H9 (cell line): ENCODE data around the gene DBH. TPM values are rescaled to one million over a fixed set of nuclear protein-coding genes. Genes with fewer than 3 reads are reported as not detected.

Experiments used
- DNase-seq: peaks from one replicate; pipeline ENCODE4 v3.0.0-alpha.2; 2017
- H2AFZ ChIP-seq: one replicate; pipeline ENCODE4 v1.6.1; 2013; ENCODE audit warnings: mild to moderate bottlenecking, low read length, control low read depth, moderate library complexity
- H2AK5ac ChIP-seq: 2 replicates; pipeline ENCODE4 v1.6.1; 2013; ENCODE audit warnings: low read length, control low read depth, mixed read lengths; ENCODE audit not compliant: insufficient read length
- H2BK120ac ChIP-seq: one replicate; pipeline ENCODE4 v1.6.1; 2013; ENCODE audit warnings: low read depth, mild to moderate bottlenecking, low read length, control low read depth, inconsistent platforms; ENCODE audit not compliant: poor library complexity, severe bottlenecking
- H2BK12ac ChIP-seq: 2 replicates; pipeline ENCODE4 v1.6.1; 2013; ENCODE audit warnings: low read length, control low read depth, mixed read lengths, low read depth; ENCODE audit not compliant: insufficient read length
- H2BK15ac ChIP-seq: 2 replicates; pipeline ENCODE4 v1.6.1; 2013; ENCODE audit warnings: low read depth, low read length, control low read depth
- H2BK20ac ChIP-seq: one replicate; pipeline ENCODE4 v1.6.1; 2013; ENCODE audit warnings: low read depth, mild to moderate bottlenecking, low read length, control low read depth, inconsistent platforms; ENCODE audit not compliant: poor library complexity, severe bottlenecking
- H2BK5ac ChIP-seq: 2 replicates; pipeline ENCODE4 v1.6.1; 2013; ENCODE audit warnings: low read length, control low read depth, mixed read lengths; ENCODE audit not compliant: insufficient read length
- H3K14ac ChIP-seq: 2 replicates; pipeline ENCODE4 v1.6.1; 2013; ENCODE audit warnings: low read length, control low read depth; ENCODE audit not compliant: insufficient read depth
- H3K18ac ChIP-seq: 2 replicates; pipeline ENCODE4 v1.6.1; 2013; ENCODE audit warnings: low read depth, mild to moderate bottlenecking, mixed read lengths, low read length, control low read depth; ENCODE audit not compliant: insufficient read length
- H3K23ac ChIP-seq: 2 replicates; pipeline ENCODE4 v1.6.1; 2013; ENCODE audit warnings: low read length, control low read depth, mixed read lengths, low read depth; ENCODE audit not compliant: insufficient read length
- H3K23me2 ChIP-seq: 2 replicates; pipeline ENCODE4 v1.6.1; 2013; ENCODE audit warnings: low read depth, mild to moderate bottlenecking, mixed read lengths, low read length, control low read depth; ENCODE audit not compliant: insufficient read length, poor library complexity, severe bottlenecking
- H3K27ac ChIP-seq: 2 replicates; pipeline ENCODE4 v1.5.1; 2013; ENCODE audit warnings: low read length, control low read depth, mixed read lengths, low read depth; ENCODE audit not compliant: insufficient read length
- H3K27me3 ChIP-seq: 2 replicates; pipeline ENCODE4 v1.6.1; 2013; ENCODE audit warnings: low read length, control low read depth, inconsistent platforms; ENCODE audit not compliant: insufficient read depth
- H3K4ac ChIP-seq: 2 replicates; pipeline ENCODE4 v1.6.1; 2013; ENCODE audit warnings: low read depth, mild to moderate bottlenecking, control low read depth, inconsistent platforms, low read length, moderate library complexity
- H3K4me1 ChIP-seq: 2 replicates; pipeline ENCODE4 v1.6.1; 2013; ENCODE audit warnings: low read length, control low read depth, inconsistent platforms; ENCODE audit not compliant: insufficient read depth
- H3K4me2 ChIP-seq: 2 replicates; pipeline ENCODE4 v1.6.1; 2013; ENCODE audit warnings: low read length, control low read depth, mixed read lengths; ENCODE audit not compliant: insufficient read length, insufficient read depth
- H3K56ac ChIP-seq: 2 replicates; pipeline ENCODE4 v1.6.1; 2013; ENCODE audit warnings: low read depth, mild to moderate bottlenecking, mixed read lengths, low read length, control low read depth; ENCODE audit not compliant: insufficient read length
- H3K79me1 ChIP-seq: 2 replicates; pipeline ENCODE4 v1.6.1; 2013; ENCODE audit warnings: low read depth, mild to moderate bottlenecking, moderate library complexity, low read length, control low read depth, inconsistent platforms; ENCODE audit not compliant: insufficient read depth, poor library complexity, severe bottlenecking
- H3K79me2 ChIP-seq: 2 replicates; pipeline ENCODE4 v1.6.1; 2013; ENCODE audit warnings: low read length, control low read depth, inconsistent platforms; ENCODE audit not compliant: insufficient read depth
- H3K9ac ChIP-seq: 2 replicates; pipeline ENCODE4 v1.6.1; 2013; ENCODE audit warnings: low read length, control low read depth, mixed read lengths; ENCODE audit not compliant: insufficient read length; ENCODE audit errors: extremely low read depth
- H3K9me3 ChIP-seq: one replicate; pipeline ENCODE4 v1.6.1; 2013; ENCODE audit warnings: low read depth, low read length, inconsistent platforms; ENCODE audit not compliant: control insufficient read depth
- H3T11ph ChIP-seq: one replicate; pipeline ENCODE4 v1.6.1; 2013; ENCODE audit warnings: mild to moderate bottlenecking, low read length, control low read depth, inconsistent platforms
- H4K20me1 ChIP-seq: one replicate; pipeline ENCODE4 v1.6.1; 2013; ENCODE audit not compliant: control insufficient read depth, insufficient read length, insufficient read depth
- H4K5ac ChIP-seq: 2 replicates; pipeline ENCODE4 v1.6.1; 2013; ENCODE audit warnings: low read depth, mild to moderate bottlenecking, mixed read lengths, low read length, control low read depth; ENCODE audit not compliant: insufficient read length
- H4K8ac ChIP-seq: replicated peaks from 2 replicates; pipeline ENCODE4 v1.6.1; 2013; ENCODE audit warnings: low read length, control low read depth, mixed read lengths, low read depth; ENCODE audit not compliant: insufficient read length
- H4K91ac ChIP-seq: 2 replicates; pipeline ENCODE4 v1.6.1; 2013; ENCODE audit warnings: low read depth, mild to moderate bottlenecking, moderate library complexity, mixed read lengths, low read length, control low read depth; ENCODE audit not compliant: insufficient read length
- H3K27ac Mint-ChIP-seq, 3 experiments: 2 replicates in 2 of 3; 3 replicates in 1 of 3; pipeline ENCODE4 v1.8.0; 2020 to 2021; ENCODE audit warnings: mixed read lengths in 3 of 3, mild to moderate bottlenecking in 1 of 3, moderate library complexity in 1 of 3
- H3K27me3 Mint-ChIP-seq: 2 replicates; pipeline ENCODE4 v1.8.0; 2021; ENCODE audit warnings: low read depth, mild to moderate bottlenecking, moderate library complexity, mixed read lengths
- H3K36me3 Mint-ChIP-seq, 3 experiments: 2 replicates in 2 of 3; 3 replicates in 1 of 3; pipeline ENCODE4 v1.8.0; 2020 to 2021; ENCODE audit warnings: low read depth in 3 of 3, mixed read lengths in 3 of 3; ENCODE audit not compliant: insufficient read depth in 1 of 3
- H3K4me1 Mint-ChIP-seq, 2 experiments: 2 replicates each; pipeline ENCODE4 v1.8.0; 2020; ENCODE audit warnings: mixed read lengths in 2 of 2
- H3K4me3 Mint-ChIP-seq, 2 experiments: 2 replicates in 1 of 2; 3 replicates in 1 of 2; pipeline ENCODE4 v1.8.0; 2020 to 2021; ENCODE audit warnings: mild to moderate bottlenecking in 2 of 2, mixed read lengths in 2 of 2, moderate library complexity in 1 of 2
- H3K9me3 Mint-ChIP-seq, 2 experiments: 2 replicates in 1 of 2; 3 replicates in 1 of 2; pipeline ENCODE4 v1.8.0; 2020; ENCODE audit warnings: mild to moderate bottlenecking in 2 of 2, mixed read lengths in 2 of 2, moderate library complexity in 1 of 2
- WGBS: extraction: QIAGEN DNeasy Blood & Tissue Kit; methylation state at CpG from one replicate; pipeline ENCODE4 v1.1.7; 2013; ENCODE audit warnings: missing lambda C conversion rate, low lambda C conversion rate, mixed read lengths; ENCODE audit not compliant: insufficient read length; ENCODE audit errors: extremely low coverage; 5-methylcytosine and 5-hydroxymethylcytosine counted together
- total RNA-seq: library from RNA; stranded (reverse); gene quantifications from 2 replicates; pipeline ENCODE4 v1.2.1, GENCODE V29; 2021
- TF ChIP-seq, protein P1 (sequence below): fragments of 200-600 bp; sonication (generic); conservative IDR thresholded peaks from 3 replicates; pipeline ENCODE4 v1.8.0; 2021; ENCODE audit warnings: antibody characterized with exemption, mild to moderate bottlenecking

DBH gene
- total RNA-seq, 1 experiment from 2014 or later, result not detected

DNA sequence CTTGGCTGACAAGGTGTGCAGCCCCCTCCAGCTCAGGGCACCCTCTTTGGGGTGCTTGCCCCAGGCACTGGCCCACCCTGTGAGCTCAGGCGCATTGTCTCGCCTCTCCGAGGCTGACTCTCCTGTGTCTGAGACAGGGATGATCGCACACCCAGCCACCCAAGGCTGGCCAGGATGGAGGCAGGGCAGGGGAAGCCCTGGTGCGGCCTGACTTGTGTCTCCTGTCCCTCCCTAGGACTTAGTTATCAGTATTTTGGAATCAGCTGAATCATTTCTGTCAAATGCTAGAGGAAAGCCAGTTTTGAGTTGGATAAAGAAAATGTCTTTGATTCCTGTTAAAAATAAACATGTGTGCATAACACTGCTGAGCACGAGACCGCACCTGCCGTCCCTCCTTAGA is 2.5 kb upstream of the DBH start:
- Histone ChIP-seq H2BK15ac (no peak overlapping the region), H3K4me2 (no peak overlapping the region), H4K20me1 (no peaks in the 10 kb centered on the region), H4K5ac (no peak overlapping the region), H3K27ac (no peak overlapping the region), H2BK120ac (no peak overlapping the region), H4K91ac (no peak overlapping the region), H3K23ac (no peak overlapping the region), H3T11ph (no peak overlapping the region), H2BK12ac (no peak overlapping the region), H2BK20ac (no peak overlapping the region), H4K8ac (no peak overlapping the region), H3K56ac (no peak overlapping the region), H3K18ac (no peak overlapping the region), H3K4ac (no peak overlapping the region), H2AK5ac (no peak overlapping the region), H2BK5ac (no peak overlapping the region), H2AFZ (no peak overlapping the region), H3K23me2 (no peaks in the 10 kb centered on the region), H3K9ac (no peak overlapping the region), H3K79me1 (no peaks in the 10 kb centered on the region), H3K4me1 (peaks cover 9% of the 10 kb centered on the region), H3K79me2 (no peaks in the 10 kb centered on the region), H3K9me3 (no peaks in the 10 kb centered on the region), H3K27me3 (no peaks in the 10 kb centered on the region), H3K14ac (peak overlapping the region; percentile 54; the same call in 1 of the 2 replicates)
- H3K4me1 Mint-ChIP-seq, result peaks cover 26 to 39% of the 10 kb centered on the region in 2 experiments
- no peaks in the 10 kb centered on the region for H3K9me3 Mint-ChIP-seq
- H3K27ac Mint-ChIP-seq, result no peak overlapping the region; a peak in 1 of 7 replicates
- DNase-seq, result no peak
- no peaks in the 10 kb centered on the region for H3K36me3 Mint-ChIP-seq
- WGBS, result no CpG with 5 or more reads among the region's 8 CpGs
- TF ChIP-seq, protein P1, sequence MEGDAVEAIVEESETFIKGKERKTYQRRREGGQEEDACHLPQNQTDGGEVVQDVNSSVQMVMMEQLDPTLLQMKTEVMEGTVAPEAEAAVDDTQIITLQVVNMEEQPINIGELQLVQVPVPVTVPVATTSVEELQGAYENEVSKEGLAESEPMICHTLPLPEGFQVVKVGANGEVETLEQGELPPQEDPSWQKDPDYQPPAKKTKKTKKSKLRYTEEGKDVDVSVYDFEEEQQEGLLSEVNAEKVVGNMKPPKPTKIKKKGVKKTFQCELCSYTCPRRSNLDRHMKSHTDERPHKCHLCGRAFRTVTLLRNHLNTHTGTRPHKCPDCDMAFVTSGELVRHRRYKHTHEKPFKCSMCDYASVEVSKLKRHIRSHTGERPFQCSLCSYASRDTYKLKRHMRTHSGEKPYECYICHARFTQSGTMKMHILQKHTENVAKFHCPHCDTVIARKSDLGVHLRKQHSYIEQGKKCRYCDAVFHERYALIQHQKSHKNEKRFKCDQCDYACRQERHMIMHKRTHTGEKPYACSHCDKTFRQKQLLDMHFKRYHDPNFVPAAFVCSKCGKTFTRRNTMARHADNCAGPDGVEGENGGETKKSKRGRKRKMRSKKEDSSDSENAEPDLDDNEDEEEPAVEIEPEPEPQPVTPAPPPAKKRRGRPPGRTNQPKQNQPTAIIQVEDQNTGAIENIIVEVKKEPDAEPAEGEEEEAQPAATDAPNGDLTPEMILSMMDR, result no peak
- peak overlapping the region in 1 of 2 experiments; percentile 56; a peak in 2 of 5 replicates for H3K4me3 Mint-ChIP-seq
- peaks cover 2% of the 10 kb centered on the region for H3K27me3 Mint-ChIP-seq
